Effector memory CD4-positive, alpha-beta T cell (primary cell): ENCODE results near the gene ALDOC.

Experiments
- DNase-seq, 3 donors: peaks; one replicate each; pipeline ENCODE4 v3.0.0-alpha.2; 2020
- H3K27ac ChIP-seq: 2 replicates; pipeline ENCODE4 v1.7.0; 2013; ENCODE audit warnings: mild to moderate bottlenecking, low read length, moderate library complexity; ENCODE audit not compliant: insufficient read depth, poor library complexity, severe bottlenecking
- H3K27me3 ChIP-seq: replicated peaks from 2 replicates; pipeline ENCODE4 v1.7.0; 2013; ENCODE audit warnings: mild to moderate bottlenecking, low read length; ENCODE audit not compliant: insufficient read depth, control insufficient read depth, poor library complexity, severe bottlenecking
- H3K36me3 ChIP-seq: 2 replicates; pipeline ENCODE4 v1.7.0; 2013; ENCODE audit warnings: mild to moderate bottlenecking, low read length, moderate library complexity; ENCODE audit not compliant: control insufficient read depth, insufficient read depth
- H3K4me1 ChIP-seq: 2 replicates; pipeline ENCODE4 v1.7.0; 2013; ENCODE audit warnings: low read length, mild to moderate bottlenecking; ENCODE audit not compliant: control insufficient read depth, insufficient read depth, poor library complexity, severe bottlenecking
- H3K4me3 ChIP-seq: 2 replicates; pipeline ENCODE4 v1.7.0; 2013; ENCODE audit warnings: low read length, low read depth, mild to moderate bottlenecking; ENCODE audit not compliant: insufficient read depth, poor library complexity, severe bottlenecking
- H3K9me3 ChIP-seq: 2 replicates; pipeline ENCODE4 v1.7.0; 2013; ENCODE audit warnings: mild to moderate bottlenecking, low read length, moderate library complexity; ENCODE audit not compliant: control insufficient read depth

ALDOC gene

GRCh38 chr17:28527181-28527681 lies 49.5 kb downstream of the ALDOC start:
- no peaks in the 10 kb centered on the region for H3K27me3 ChIP-seq
- H3K27ac ChIP-seq, result no peak overlapping the region
- no peak for DNase-seq
- no peak overlapping the region for H3K4me3 ChIP-seq
- no peaks in the 10 kb centered on the region for H3K4me1 ChIP-seq
- no peaks in the 10 kb centered on the region for H3K9me3 ChIP-seq
- H3K36me3 ChIP-seq, result no peaks in the 10 kb centered on the region

- no peaks in the 10 kb centered on the region for H3K9me3 ChIP-seq
Measured at GRCh38 chr17:28526381-28526780, 50.3 kb downstream of the ALDOC start.

GRCh38 chr17:28524476-28525424 lies 51.9 kb downstream of the ALDOC start:
- Histone ChIP-seq H3K4me1 (no peaks in the 10 kb centered on the region), H3K27ac (no peak overlapping the region), H3K27me3 (no peaks in the 10 kb centered on the region), H3K36me3 (no peaks in the 10 kb centered on the region), H3K4me3 (no peak overlapping the region), H3K9me3 (no peaks in the 10 kb centered on the region)
- no peak for DNase-seq

More at GRCh38 chr17:28526381-28526780, 50.3 kb downstream of the ALDOC start:
- Histone ChIP-seq H3K4me1 (no peaks in the 10 kb centered on the region), H3K27ac (no peak overlapping the region), H3K4me3 (no peak overlapping the region), H3K36me3 (no peaks in the 10 kb centered on the region), H3K27me3 (no peaks in the 10 kb centered on the region)
- no peak for DNase-seq

GRCh38 chr17:28523876-28524275 lies 52.8 kb downstream of the ALDOC start:
- Histone ChIP-seq H3K4me3 (no peak overlapping the region), H3K36me3 (no peaks in the 10 kb centered on the region), H3K9me3 (no peaks in the 10 kb centered on the region), H3K27ac (no peak overlapping the region), H3K27me3 (no peaks in the 10 kb centered on the region), H3K4me1 (no peaks in the 10 kb centered on the region)
- no peak for DNase-seq

- Histone ChIP-seq H3K9me3 (no peaks in the 10 kb centered on the region), H3K4me3 (no peak overlapping the region), H3K27me3 (no peaks in the 10 kb centered on the region), H3K36me3 (no peaks in the 10 kb centered on the region), H3K4me1 (no peaks in the 10 kb centered on the region), H3K27ac (no peak overlapping the region)
- no peak for DNase-seq
Measured at GRCh38 chr17:28523186-28523585, 53.5 kb downstream of the ALDOC start.
